OCI-LY7 (cell line): Measurements from ENCODE around the gene ZMIZ1. TPM values are rescaled to one million over a fixed set of nuclear protein-coding genes. Genes with fewer than 3 reads are reported as not detected.

Source experiments
- BruUV-seq: library from RNA; stranded (reverse); fragments of 400-500 nt; replicated peaks from 2 replicates; lab custom pipeline; 2021; lab: Mats Ljungman, UMichigan
- CTCF ChIA-PET: fragments of 300-600 bp; sonication (Branson Sonifier 250); formaldehyde crosslinking; loops from one replicate; lab custom pipeline; 2022; ENCODE audit warnings: antibody characterized with exemption; ENCODE audit not compliant: unreplicated experiment; lab: Charles Lee
- POLR2A ChIA-PET: fragments of 300-600 bp; sonication (Branson Sonifier 250); formaldehyde crosslinking; loops from one replicate; lab custom pipeline; 2022; ENCODE audit warnings: antibody characterized with exemption; lab: Charles Lee
- DNase-seq: peaks from one replicate; pipeline ENCODE4 v3.0.0-alpha.2; 2015; ENCODE audit warnings: low spot score
- H2AFZ ChIP-seq: fragments of 200-600 bp; sonication (generic), shearing (Covaris generic); 2 replicates; pipeline ENCODE4 v1.6.1; 2014; ENCODE audit warnings: mild to moderate bottlenecking, antibody characterized with exemption, low read length, moderate library complexity
- H3K27ac ChIP-seq: fragments of 200-600 bp; sonication (generic); 2 replicates; pipeline ENCODE4 v1.5.1; 2014; ENCODE audit warnings: mixed run types, low read depth, mild to moderate bottlenecking, moderate library complexity, low read length, inconsistent platforms; ENCODE audit not compliant: poor library complexity, severe bottlenecking
- H3K36me3 ChIP-seq: fragments of 200-600 bp; sonication (generic); 2 replicates; pipeline ENCODE4 v1.6.1; 2014; ENCODE audit warnings: mild to moderate bottlenecking, antibody characterized with exemption, low read length, moderate library complexity, mixed read lengths; ENCODE audit not compliant: insufficient read depth
- H3K4me1 ChIP-seq: fragments of 200-600 bp; sonication (generic); 2 replicates; pipeline ENCODE4 v1.5.1; 2014; ENCODE audit warnings: mild to moderate bottlenecking, low read length; ENCODE audit not compliant: insufficient read depth, poor library complexity, severe bottlenecking
- H3K4me2 ChIP-seq: fragments of 200-600 bp; sonication (generic); 2 replicates; pipeline ENCODE4 v1.6.1; 2014; ENCODE audit warnings: mild to moderate bottlenecking, low read length
- H3K4me3 ChIP-seq: fragments of 200-600 bp; sonication (generic); 2 replicates; pipeline ENCODE4 v1.5.1; 2014; ENCODE audit warnings: mild to moderate bottlenecking, low read depth, low read length; ENCODE audit not compliant: poor library complexity, severe bottlenecking
- H3K79me2 ChIP-seq: fragments of 200-600 bp; sonication (generic); 2 replicates; pipeline ENCODE4 v1.6.1; 2016; ENCODE audit warnings: low read depth, mild to moderate bottlenecking, low read length, moderate library complexity, mixed read lengths; ENCODE audit not compliant: insufficient read depth
- H3K9me2 ChIP-seq: fragments of 200-600 bp; sonication (generic); 2 replicates; pipeline ENCODE4 v1.6.1; 2016; ENCODE audit warnings: mild to moderate bottlenecking, low read length, mixed read lengths; ENCODE audit not compliant: insufficient read depth
- H3K9me3 ChIP-seq: fragments of 200-600 bp; sonication (generic); 2 replicates; pipeline ENCODE4 v1.6.1; 2014; ENCODE audit warnings: mild to moderate bottlenecking, mixed run types, low read length, mixed read lengths
- H4K20me1 ChIP-seq: fragments of 200-600 bp; sonication (generic); 2 replicates; pipeline ENCODE4 v1.6.1; 2014; ENCODE audit warnings: mild to moderate bottlenecking, antibody characterized with exemption, low read length, moderate library complexity, mixed read lengths; ENCODE audit not compliant: insufficient read depth
- EZH2phosphoT487 ChIP-seq: fragments of 200-600 bp; sonication (generic); IDR thresholded peaks from 2 replicates; pipeline ENCODE4 v1.6.1; 2018; ENCODE audit warnings: low read depth, borderline replicate concordance, mild to moderate bottlenecking, mixed run types, antibody characterized with exemption, low read length, moderate library complexity, mixed read lengths
- intact Hi-C: fragments of 100-400 bp; cut with micrococcal nuclease; formaldehyde crosslinking; loops from one replicate; pipeline ENCODE4 v1.10.0; 2022; ENCODE audit not compliant: unreplicated experiment
- total RNA-seq, 2 experiments: library from RNA; depleted of rRNA in 1 of 2; stranded (reverse); fragments of >200 nt in 1 of 2; shearing (Covaris generic) in 1 of 2; gene quantifications; 2 replicates each; pipeline ENCODE4 v1.2.3, GENCODE V29; 2014 to 2022
- TF ChIP-seq, protein P1 (sequence below): fragments of 200-600 bp; sonication (generic); conservative IDR thresholded peaks from 2 replicates; pipeline ENCODE4 v1.5.1; 2014; ENCODE audit warnings: mild to moderate bottlenecking, antibody characterized with exemption, low read length, moderate library complexity, mixed read lengths

ZMIZ1 gene
- total RNA-seq, 2 experiments from 2014 or later, result 20.4 to 66.9 TPM

DNA sequence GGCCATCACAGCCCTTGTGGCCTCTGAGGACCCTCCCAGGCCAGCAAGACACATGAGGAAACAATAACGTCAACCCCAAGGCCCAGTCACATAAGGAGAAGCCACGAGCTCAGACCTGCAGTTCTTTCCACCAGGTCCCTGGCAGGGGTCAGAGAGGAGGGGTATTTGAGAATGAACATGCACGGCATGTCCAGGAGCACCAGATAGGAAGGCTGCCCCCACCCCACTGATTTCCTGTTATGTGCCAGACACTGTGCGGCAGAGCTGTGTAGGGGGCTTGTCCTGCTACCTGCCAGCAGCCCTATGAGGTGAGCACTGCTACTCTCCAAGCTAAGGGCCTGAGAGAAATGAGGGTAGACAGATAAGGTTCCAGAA, 40.7 kb upstream of the ZMIZ1 start:
- no peaks in the 10 kb centered on the region for H3K9me2 ChIP-seq
- TF ChIP-seq EZH2phosphoT487, result no peak
- TF ChIP-seq, protein P1, sequence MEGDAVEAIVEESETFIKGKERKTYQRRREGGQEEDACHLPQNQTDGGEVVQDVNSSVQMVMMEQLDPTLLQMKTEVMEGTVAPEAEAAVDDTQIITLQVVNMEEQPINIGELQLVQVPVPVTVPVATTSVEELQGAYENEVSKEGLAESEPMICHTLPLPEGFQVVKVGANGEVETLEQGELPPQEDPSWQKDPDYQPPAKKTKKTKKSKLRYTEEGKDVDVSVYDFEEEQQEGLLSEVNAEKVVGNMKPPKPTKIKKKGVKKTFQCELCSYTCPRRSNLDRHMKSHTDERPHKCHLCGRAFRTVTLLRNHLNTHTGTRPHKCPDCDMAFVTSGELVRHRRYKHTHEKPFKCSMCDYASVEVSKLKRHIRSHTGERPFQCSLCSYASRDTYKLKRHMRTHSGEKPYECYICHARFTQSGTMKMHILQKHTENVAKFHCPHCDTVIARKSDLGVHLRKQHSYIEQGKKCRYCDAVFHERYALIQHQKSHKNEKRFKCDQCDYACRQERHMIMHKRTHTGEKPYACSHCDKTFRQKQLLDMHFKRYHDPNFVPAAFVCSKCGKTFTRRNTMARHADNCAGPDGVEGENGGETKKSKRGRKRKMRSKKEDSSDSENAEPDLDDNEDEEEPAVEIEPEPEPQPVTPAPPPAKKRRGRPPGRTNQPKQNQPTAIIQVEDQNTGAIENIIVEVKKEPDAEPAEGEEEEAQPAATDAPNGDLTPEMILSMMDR, result no peak
- H3K4me1 ChIP-seq, result peaks cover 13% of the 10 kb centered on the region
- no peaks in the 10 kb centered on the region for H3K36me3 ChIP-seq
- intact Hi-C loops, result no loop called here
- H3K79me2 ChIP-seq, result no peaks in the 10 kb centered on the region
- H2AFZ ChIP-seq, result no peak overlapping the region
- H3K4me3 ChIP-seq, result no peak overlapping the region
- CTCF ChIA-PET, result no interaction called here
- no TSS peak for BruUV-seq
- no peak overlapping the region for H3K4me2 ChIP-seq
- no peak overlapping the region for H3K27ac ChIP-seq
- DNase-seq, result no peak
- no peaks in the 10 kb centered on the region for H3K9me3 ChIP-seq
- POLR2A ChIA-PET, result interaction anchor here (0.7 kb wide), 1 partner anchor 34 kb away, joined by 4 read pairs; no protein-coding TSS in a partner anchor
- H4K20me1 ChIP-seq, result no peaks in the 10 kb centered on the region

DNA sequence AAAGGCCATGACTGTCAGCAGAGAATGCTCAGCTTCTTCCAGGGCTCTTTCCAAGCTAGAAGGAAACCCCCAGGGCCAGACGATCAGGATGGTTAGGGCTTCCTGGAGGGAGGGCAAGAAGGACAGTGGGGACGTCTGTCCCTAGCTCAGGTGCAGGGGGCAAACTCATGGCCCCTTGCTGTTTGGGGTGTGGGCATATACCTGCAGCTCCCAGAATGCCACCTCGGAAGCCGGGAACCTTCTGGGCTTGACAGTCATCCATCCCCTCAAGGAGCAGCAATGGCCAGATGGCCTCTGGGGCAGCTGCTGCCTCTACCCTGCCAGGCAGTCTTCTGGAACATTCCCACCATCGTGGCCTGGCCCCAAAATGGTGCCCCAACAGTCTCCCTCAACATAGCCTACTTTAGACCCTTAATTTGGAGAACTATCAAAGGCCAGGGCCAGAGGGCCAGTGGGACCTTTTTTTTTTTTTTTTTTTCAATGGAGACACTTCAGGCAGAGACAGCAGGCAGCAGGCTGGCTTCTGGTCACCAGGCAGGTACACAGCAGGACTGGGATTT, 40.2 kb upstream of the ZMIZ1 start:
- CTCF ChIA-PET, result no interaction called here
- POLR2A ChIA-PET, result interaction anchor here (0.7 kb wide), 2 partner anchors 35 to 154 kb away, joined by 4 read pairs; no protein-coding TSS in a partner anchor
- H3K9me2 ChIP-seq, result no peaks in the 10 kb centered on the region
- no TSS peak for BruUV-seq
- H3K36me3 ChIP-seq, result no peaks in the 10 kb centered on the region
- no peaks in the 10 kb centered on the region for H3K79me2 ChIP-seq
- no peak overlapping the region for H3K4me2 ChIP-seq
- H3K4me3 ChIP-seq, result no peak overlapping the region
- H2AFZ ChIP-seq, result no peak overlapping the region
- H4K20me1 ChIP-seq, result no peaks in the 10 kb centered on the region
- no peak for DNase-seq
- peaks cover 8% of the 10 kb centered on the region for H3K4me1 ChIP-seq
- TF ChIP-seq, protein P1, result no peak
- TF ChIP-seq EZH2phosphoT487, result no peak
- no peaks in the 10 kb centered on the region for H3K9me3 ChIP-seq
- intact Hi-C loops, result no loop called here
- no peak overlapping the region for H3K27ac ChIP-seq

DNA sequence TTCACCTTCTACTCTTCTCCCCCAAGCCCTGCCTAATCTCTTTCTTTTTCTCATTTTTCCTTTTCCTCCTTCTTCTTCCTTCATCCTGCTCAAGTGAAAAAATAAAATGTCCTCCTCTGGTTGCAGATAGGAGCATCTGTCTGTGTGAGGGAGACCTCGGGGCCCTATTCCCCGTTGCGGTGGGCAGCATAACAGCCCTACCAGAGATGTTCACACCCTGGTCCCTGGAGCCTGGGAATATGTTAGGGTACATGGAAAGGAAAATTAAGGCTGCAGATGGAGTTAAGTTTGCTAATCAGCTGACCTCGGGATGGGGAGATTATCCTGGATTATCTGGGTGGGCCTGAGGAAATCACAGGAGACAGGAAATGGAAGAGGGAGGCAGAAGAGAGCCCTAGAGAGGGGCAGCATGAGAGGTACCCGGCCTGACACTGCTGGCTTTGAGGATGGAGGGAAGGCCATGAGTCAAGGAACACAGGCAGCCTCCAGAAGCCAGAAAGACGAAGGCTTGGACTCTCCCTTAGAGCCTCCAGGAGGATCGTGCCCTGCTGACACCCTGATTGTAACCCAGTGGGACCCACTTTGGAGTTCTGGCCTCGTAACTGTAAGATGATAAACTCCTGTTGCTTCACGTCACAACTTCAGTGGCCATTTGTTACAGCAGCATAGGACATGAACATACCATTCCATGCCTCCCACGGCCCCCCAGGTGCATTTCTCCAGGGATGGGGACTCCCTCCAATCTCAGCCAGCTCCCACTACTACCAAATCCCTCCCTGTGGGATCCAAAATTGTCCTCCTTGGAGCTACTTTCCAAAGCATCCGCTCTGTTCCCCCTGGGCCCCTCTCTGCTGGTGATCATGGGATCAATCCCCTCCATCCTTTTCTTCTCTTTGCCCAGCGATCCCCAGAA, 39.0 kb upstream of the ZMIZ1 start:
- no peak overlapping the region for H2AFZ ChIP-seq
- TF ChIP-seq, protein P1, result no peak
- TF ChIP-seq EZH2phosphoT487, result no peak
- no peaks in the 10 kb centered on the region for H3K9me2 ChIP-seq
- no peaks in the 10 kb centered on the region for H4K20me1 ChIP-seq
- H3K9me3 ChIP-seq, result no peaks in the 10 kb centered on the region
- CTCF ChIA-PET, result no interaction called here
- no peaks in the 10 kb centered on the region for H3K4me1 ChIP-seq
- intact Hi-C loops, result no loop called here
- H3K4me2 ChIP-seq, result no peak overlapping the region
- POLR2A ChIA-PET, result no interaction called here
- no peaks in the 10 kb centered on the region for H3K79me2 ChIP-seq
- BruUV-seq, result no TSS peak
- no peaks in the 10 kb centered on the region for H3K36me3 ChIP-seq
- no peak overlapping the region for H3K4me3 ChIP-seq
- DNase-seq, result no peak
- no peak overlapping the region for H3K27ac ChIP-seq
